GM23338 (cell line): Measurements from ENCODE around the gene RAD51B. TPM values are rescaled to one million over a fixed set of nuclear protein-coding genes. Genes with fewer than 3 reads are reported as not detected.
A peak's percentile ranks its signal among the peaks of the same experiment; 100 is the strongest.

Experiments used
- ATAC-seq: fragments of 200-7000 bp; cut with Tn5 transposase; 3 replicates; pipeline ENCODE4 v1.9.1; 2020
- DNase-seq: peaks from one replicate; pipeline ENCODE4 v3.0.0-alpha.2; 2015; ENCODE audit warnings: low spot score
- H2AFZ ChIP-seq: fragments of 200-600 bp; sonication (generic); 2 replicates; pipeline ENCODE4 v1.8.0; 2016; ENCODE audit warnings: antibody characterized with exemption, mild to moderate bottlenecking, moderate library complexity
- H3F3A ChIP-seq: fragments of 200-600 bp; sonication (generic); replicated peaks from 2 replicates; pipeline ENCODE4 v1.8.0; 2017; ENCODE audit warnings: antibody characterized with exemption, mixed run types, low read depth
- H3K27ac ChIP-seq: fragments of 200-600 bp; sonication (generic); 2 replicates; pipeline ENCODE4 v1.6.1; 2016; ENCODE audit warnings: low read depth
- H3K27me3 ChIP-seq: fragments of 200-600 bp; sonication (generic); 2 replicates; pipeline ENCODE4 v1.8.0; 2016; ENCODE audit warnings: mild to moderate bottlenecking, mixed run types, moderate library complexity; ENCODE audit not compliant: insufficient read depth
- H3K36me3 ChIP-seq: fragments of 200-600 bp; sonication (generic); 2 replicates; pipeline ENCODE4 v1.8.0; 2016; ENCODE audit warnings: mild to moderate bottlenecking; ENCODE audit not compliant: insufficient read depth
- H3K4me1 ChIP-seq: fragments of 200-600 bp; sonication (generic); 2 replicates; pipeline ENCODE4 v1.8.0; 2016; ENCODE audit warnings: mild to moderate bottlenecking, moderate library complexity; ENCODE audit not compliant: insufficient read depth
- H3K4me2 ChIP-seq: fragments of 200-600 bp; sonication (generic); 2 replicates; pipeline ENCODE4 v1.7.1; 2017; ENCODE audit warnings: mixed run types
- H3K4me3 ChIP-seq: fragments of 200-600 bp; sonication (generic); 2 replicates; pipeline ENCODE4 v1.6.1; 2016; ENCODE audit warnings: mixed run types
- H3K79me2 ChIP-seq: fragments of 200-600 bp; sonication (generic); replicated peaks from 2 replicates; pipeline ENCODE4 v1.8.0; 2017; ENCODE audit warnings: mild to moderate bottlenecking; ENCODE audit not compliant: insufficient read depth
- H3K9me2 ChIP-seq: fragments of 200-600 bp; sonication (generic); 2 replicates; pipeline ENCODE4 v1.8.0; 2017; ENCODE audit not compliant: insufficient read depth
- H4K20me1 ChIP-seq: fragments of 200-600 bp; sonication (generic); replicated peaks from 2 replicates; pipeline ENCODE4 v1.8.0; 2017; ENCODE audit warnings: mild to moderate bottlenecking; ENCODE audit not compliant: insufficient read depth
- H3K27ac Mint-ChIP-seq: 2 replicates; pipeline ENCODE4 v1.8.0; 2020; ENCODE audit warnings: inconsistent platforms, mild to moderate bottlenecking, moderate library complexity, mixed read lengths
- H3K27me3 Mint-ChIP-seq: 3 replicates; pipeline ENCODE4 v1.8.0; 2022; ENCODE audit warnings: low read depth, mild to moderate bottlenecking, moderate library complexity, mixed read lengths, inconsistent platforms; ENCODE audit not compliant: insufficient read depth, poor library complexity
- H3K36me3 Mint-ChIP-seq: 3 replicates; pipeline ENCODE4 v1.8.0; 2021; ENCODE audit warnings: low read depth, mild to moderate bottlenecking, inconsistent platforms, moderate library complexity, mixed read lengths
- H3K4me1 Mint-ChIP-seq: 3 replicates; pipeline ENCODE4 v1.8.0; 2020; ENCODE audit warnings: mild to moderate bottlenecking, inconsistent platforms, mixed read lengths
- H3K4me3 Mint-ChIP-seq: 3 replicates; pipeline ENCODE4 v1.8.0; 2021; ENCODE audit warnings: moderate library complexity, mild to moderate bottlenecking, inconsistent platforms, mixed read lengths
- H3K9me3 Mint-ChIP-seq: 3 replicates; pipeline ENCODE4 v1.8.0; 2020; ENCODE audit warnings: moderate library complexity, mild to moderate bottlenecking, inconsistent platforms, mixed read lengths
- CREB1 ChIP-seq: fragments of 250-450 bp; sonication (Bioruptor Pico); IDR thresholded peaks from 2 replicates; pipeline ENCODE4 v1.5.0; 2020; ENCODE audit warnings: low read depth, mild to moderate bottlenecking, moderate library complexity
- EZH2 ChIP-seq: fragments of 200-600 bp; sonication (generic); IDR thresholded peaks from one replicate; pipeline ENCODE4 v1.8.0; 2017; ENCODE audit warnings: antibody characterized with exemption, mild to moderate bottlenecking, low read depth; ENCODE audit not compliant: unreplicated experiment
- EZH2phosphoT487 ChIP-seq: fragments of 200-600 bp; sonication (generic); IDR thresholded peaks from one replicate; pipeline ENCODE4 v1.8.1; 2018; ENCODE audit warnings: antibody characterized with exemption; ENCODE audit not compliant: unreplicated experiment
- JUNB ChIP-seq: IDR thresholded peaks from one replicate; pipeline ENCODE4 v1.6.1; 2016; ENCODE audit warnings: antibody characterized with exemption; ENCODE audit not compliant: unreplicated experiment
- NANOG ChIP-seq: IDR thresholded peaks from 2 replicates; pipeline ENCODE4 v1.6.1; 2016; ENCODE audit warnings: antibody characterized with exemption, borderline replicate concordance
- POLR2AphosphoS5 ChIP-seq: IDR thresholded peaks from 2 replicates; pipeline ENCODE4 v1.6.1; 2016; ENCODE audit warnings: antibody characterized with exemption, low read depth
- STAT1 ChIP-seq: IDR thresholded peaks from one replicate; pipeline ENCODE4 v1.6.1; 2016; ENCODE audit warnings: antibody characterized with exemption; ENCODE audit not compliant: unreplicated experiment
- ZNF114 ChIP-seq: fragments of 250-450 bp; sonication (Bioruptor Pico); IDR thresholded peaks from 2 replicates; pipeline ENCODE4 v1.5.0; 2020; ENCODE audit warnings: mild to moderate bottlenecking, moderate library complexity
- ZNF331 ChIP-seq: fragments of 250-450 bp; sonication (Bioruptor Pico); IDR thresholded peaks from 2 replicates; pipeline ENCODE4 v1.5.0; 2020; ENCODE audit warnings: low read depth, mild to moderate bottlenecking, moderate library complexity
- polyA plus RNA-seq: library from polyadenylated mRNA; unstranded; fragments of >200 nt; fragmentation: Nextera tagmentation; extraction: Ambion mirVana; gene quantifications from 2 replicates; pipeline ENCODE4 v1.2.1, GENCODE V29; 2016
- total RNA-seq: library from RNA; depleted of rRNA; stranded (reverse); fragments of >200 nt; shearing (Covaris generic); gene quantifications from 2 replicates; pipeline ENCODE4 v1.2.3, GENCODE V29; 2014
- TF ChIP-seq, protein P1 (sequence below), 2 experiments: fragments of 200-600 bp in 1 of 2; sonication (generic) in 1 of 2; conservative IDR thresholded peaks; 2 replicates each; pipeline versions ENCODE4 v1.5.1 to v1.6.1; 2016 to 2017; ENCODE audit warnings: antibody characterized with exemption in 2 of 2, low read depth in 2 of 2, mild to moderate bottlenecking in 2 of 2, moderate library complexity in 1 of 2
- TF ChIP-seq, protein P2 (sequence below): IDR thresholded peaks from 2 replicates; pipeline ENCODE4 v1.6.1; 2016; ENCODE audit warnings: antibody characterized with exemption
- TF ChIP-seq, protein P3 (sequence below): fragments of 250-450 bp; sonication (Bioruptor Pico); IDR thresholded peaks from 2 replicates; pipeline ENCODE4 v1.5.0; 2020; ENCODE audit warnings: mild to moderate bottlenecking, moderate library complexity
- TF ChIP-seq, protein P4 (sequence below): IDR thresholded peaks from one replicate; pipeline ENCODE4 v1.6.1; 2018; ENCODE audit warnings: antibody characterized with exemption; ENCODE audit not compliant: unreplicated experiment

Gene RAD51B
- total and polyA plus RNA-seq, 2 experiments from 2014 or later: 15.7 to 29.1 TPM

DNA sequence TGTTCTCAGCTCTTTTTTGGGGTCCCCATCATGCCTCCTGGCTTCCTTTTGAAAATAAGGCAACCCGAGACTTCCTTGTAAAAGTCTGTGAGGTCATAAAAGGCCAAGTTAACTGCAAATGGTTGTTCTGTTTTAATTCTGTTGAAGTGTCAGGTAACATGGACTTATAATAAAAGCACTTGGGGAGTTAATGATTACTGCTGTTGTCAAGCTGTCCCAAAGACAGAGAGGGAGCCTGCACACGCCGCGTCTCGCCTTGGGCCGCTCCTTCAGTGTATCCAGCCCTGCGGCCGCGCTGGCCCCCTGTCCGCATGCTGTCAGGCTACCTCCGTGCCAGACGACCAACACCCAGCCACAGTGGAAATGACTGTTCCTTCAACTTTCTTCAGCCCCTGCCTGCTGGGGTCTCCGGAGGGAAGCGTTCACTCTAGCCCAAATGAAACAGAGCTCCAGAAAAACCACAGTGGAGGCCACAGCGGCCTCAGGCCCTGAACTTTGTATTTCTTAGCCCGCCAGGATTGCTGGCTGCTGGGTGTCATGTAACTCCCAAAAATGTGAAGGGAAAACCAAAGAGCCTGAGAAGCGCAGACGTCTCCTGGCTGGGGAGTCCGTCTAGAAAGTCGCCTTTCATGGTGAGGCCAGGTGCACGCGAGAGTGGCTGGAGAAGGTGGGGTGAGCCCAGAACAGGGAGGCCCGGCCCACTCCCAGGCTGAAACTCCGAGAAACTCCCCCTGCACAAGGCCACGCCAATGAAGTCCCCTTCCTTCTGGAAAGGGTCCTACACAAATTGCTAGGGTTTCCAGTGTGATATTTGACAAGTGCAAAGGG, 784.2 kb downstream of the RAD51B start:
- DNase-seq: no peak
- no peak overlapping the region for H3K27ac Mint-ChIP-seq
- Histone ChIP-seq H3K9me2 (peaks cover 8% of the 10 kb centered on the region), H3K4me1 (peaks cover 10% of the 10 kb centered on the region; the same call in 1 of the 2 replicates), H4K20me1 (no peaks in the 10 kb centered on the region), H3K4me2 (no peak overlapping the region), H3K27me3 (no peaks in the 10 kb centered on the region), H3K27ac (no peak overlapping the region), H3F3A (no peaks in the 10 kb centered on the region), H3K36me3 (no peaks in the 10 kb centered on the region), H2AFZ (peak overlapping the region; percentile 47; the same call in 1 of the 2 replicates), H3K4me3 (no peak overlapping the region), H3K79me2 (no peaks in the 10 kb centered on the region)
- ATAC-seq: no peak
- H3K9me3 Mint-ChIP-seq: peaks cover 15% of the 10 kb centered on the region
- H3K27me3 Mint-ChIP-seq: no peaks in the 10 kb centered on the region
- H3K36me3 Mint-ChIP-seq: peaks cover 7% of the 10 kb centered on the region
- TF ChIP-seq CREB1 (CRISPR knock-in tag) (no peak), ZNF331 (CRISPR knock-in tag) (no peak), STAT1 (no peak), POLR2AphosphoS5 (no peak), NANOG (no peak), EZH2 (no peak), JUNB (no peak), EZH2phosphoT487 (no peak), ZNF114 (CRISPR knock-in tag) (no peak)
- TF ChIP-seq, protein P1, sequence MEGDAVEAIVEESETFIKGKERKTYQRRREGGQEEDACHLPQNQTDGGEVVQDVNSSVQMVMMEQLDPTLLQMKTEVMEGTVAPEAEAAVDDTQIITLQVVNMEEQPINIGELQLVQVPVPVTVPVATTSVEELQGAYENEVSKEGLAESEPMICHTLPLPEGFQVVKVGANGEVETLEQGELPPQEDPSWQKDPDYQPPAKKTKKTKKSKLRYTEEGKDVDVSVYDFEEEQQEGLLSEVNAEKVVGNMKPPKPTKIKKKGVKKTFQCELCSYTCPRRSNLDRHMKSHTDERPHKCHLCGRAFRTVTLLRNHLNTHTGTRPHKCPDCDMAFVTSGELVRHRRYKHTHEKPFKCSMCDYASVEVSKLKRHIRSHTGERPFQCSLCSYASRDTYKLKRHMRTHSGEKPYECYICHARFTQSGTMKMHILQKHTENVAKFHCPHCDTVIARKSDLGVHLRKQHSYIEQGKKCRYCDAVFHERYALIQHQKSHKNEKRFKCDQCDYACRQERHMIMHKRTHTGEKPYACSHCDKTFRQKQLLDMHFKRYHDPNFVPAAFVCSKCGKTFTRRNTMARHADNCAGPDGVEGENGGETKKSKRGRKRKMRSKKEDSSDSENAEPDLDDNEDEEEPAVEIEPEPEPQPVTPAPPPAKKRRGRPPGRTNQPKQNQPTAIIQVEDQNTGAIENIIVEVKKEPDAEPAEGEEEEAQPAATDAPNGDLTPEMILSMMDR (conservative IDR thresholded peaks at IDR 0.05; ENCODE audit: low read depth in 2 of 2): no peak
- TF ChIP-seq, protein P2, sequence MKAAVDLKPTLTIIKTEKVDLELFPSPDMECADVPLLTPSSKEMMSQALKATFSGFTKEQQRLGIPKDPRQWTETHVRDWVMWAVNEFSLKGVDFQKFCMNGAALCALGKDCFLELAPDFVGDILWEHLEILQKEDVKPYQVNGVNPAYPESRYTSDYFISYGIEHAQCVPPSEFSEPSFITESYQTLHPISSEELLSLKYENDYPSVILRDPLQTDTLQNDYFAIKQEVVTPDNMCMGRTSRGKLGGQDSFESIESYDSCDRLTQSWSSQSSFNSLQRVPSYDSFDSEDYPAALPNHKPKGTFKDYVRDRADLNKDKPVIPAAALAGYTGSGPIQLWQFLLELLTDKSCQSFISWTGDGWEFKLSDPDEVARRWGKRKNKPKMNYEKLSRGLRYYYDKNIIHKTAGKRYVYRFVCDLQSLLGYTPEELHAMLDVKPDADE: no peak
- TF ChIP-seq, protein P3, sequence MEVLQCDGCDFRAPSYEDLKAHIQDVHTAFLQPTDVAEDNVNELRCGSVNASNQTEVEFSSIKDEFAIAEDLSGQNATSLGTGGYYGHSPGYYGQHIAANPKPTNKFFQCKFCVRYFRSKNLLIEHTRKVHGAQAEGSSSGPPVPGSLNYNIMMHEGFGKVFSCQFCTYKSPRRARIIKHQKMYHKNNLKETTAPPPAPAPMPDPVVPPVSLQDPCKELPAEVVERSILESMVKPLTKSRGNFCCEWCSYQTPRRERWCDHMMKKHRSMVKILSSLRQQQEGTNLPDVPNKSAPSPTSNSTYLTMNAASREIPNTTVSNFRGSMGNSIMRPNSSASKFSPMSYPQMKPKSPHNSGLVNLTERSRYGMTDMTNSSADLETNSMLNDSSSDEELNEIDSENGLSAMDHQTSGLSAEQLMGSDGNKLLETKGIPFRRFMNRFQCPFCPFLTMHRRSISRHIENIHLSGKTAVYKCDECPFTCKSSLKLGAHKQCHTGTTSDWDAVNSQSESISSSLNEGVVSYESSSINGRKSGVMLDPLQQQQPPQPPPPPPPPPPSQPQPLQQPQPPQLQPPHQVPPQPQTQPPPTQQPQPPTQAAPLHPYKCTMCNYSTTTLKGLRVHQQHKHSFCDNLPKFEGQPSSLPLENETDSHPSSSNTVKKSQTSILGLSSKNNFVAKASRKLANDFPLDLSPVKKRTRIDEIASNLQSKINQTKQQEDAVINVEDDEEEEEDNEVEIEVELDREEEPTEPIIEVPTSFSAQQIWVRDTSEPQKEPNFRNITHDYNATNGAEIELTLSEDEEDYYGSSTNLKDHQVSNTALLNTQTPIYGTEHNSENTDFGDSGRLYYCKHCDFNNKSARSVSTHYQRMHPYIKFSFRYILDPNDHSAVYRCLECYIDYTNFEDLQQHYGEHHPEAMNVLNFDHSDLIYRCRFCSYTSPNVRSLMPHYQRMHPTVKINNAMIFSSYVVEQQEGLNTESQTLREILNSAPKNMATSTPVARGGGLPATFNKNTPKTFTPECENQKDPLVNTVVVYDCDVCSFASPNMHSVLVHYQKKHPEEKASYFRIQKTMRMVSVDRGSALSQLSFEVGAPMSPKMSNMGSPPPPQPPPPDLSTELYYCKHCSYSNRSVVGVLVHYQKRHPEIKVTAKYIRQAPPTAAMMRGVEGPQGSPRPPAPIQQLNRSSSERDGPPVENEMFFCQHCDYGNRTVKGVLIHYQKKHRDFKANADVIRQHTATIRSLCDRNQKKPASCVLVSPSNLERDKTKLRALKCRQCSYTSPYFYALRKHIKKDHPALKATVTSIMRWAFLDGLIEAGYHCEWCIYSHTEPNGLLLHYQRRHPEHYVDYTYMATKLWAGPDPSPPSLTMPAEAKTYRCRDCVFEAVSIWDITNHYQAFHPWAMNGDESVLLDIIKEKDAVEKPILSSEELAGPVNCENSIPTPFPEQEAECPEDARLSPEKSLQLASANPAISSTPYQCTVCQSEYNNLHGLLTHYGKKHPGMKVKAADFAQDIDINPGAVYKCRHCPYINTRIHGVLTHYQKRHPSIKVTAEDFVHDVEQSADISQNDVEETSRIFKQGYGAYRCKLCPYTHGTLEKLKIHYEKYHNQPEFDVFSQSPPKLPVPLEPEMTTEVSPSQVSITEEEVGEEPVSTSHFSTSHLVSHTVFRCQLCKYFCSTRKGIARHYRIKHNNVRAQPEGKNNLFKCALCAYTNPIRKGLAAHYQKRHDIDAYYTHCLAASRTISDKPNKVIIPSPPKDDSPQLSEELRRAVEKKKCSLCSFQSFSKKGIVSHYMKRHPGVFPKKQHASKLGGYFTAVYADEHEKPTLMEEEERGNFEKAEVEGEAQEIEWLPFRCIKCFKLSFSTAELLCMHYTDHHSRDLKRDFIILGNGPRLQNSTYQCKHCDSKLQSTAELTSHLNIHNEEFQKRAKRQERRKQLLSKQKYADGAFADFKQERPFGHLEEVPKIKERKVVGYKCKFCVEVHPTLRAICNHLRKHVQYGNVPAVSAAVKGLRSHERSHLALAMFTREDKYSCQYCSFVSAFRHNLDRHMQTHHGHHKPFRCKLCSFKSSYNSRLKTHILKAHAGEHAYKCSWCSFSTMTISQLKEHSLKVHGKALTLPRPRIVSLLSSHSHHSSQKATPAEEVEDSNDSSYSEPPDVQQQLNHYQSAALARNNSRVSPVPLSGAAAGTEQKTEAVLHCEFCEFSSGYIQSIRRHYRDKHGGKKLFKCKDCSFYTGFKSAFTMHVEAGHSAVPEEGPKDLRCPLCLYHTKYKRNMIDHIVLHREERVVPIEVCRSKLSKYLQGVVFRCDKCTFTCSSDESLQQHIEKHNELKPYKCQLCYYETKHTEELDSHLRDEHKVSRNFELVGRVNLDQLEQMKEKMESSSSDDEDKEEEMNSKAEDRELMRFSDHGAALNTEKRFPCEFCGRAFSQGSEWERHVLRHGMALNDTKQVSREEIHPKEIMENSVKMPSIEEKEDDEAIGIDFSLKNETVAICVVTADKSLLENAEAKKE: no peak
- TF ChIP-seq, protein P4, sequence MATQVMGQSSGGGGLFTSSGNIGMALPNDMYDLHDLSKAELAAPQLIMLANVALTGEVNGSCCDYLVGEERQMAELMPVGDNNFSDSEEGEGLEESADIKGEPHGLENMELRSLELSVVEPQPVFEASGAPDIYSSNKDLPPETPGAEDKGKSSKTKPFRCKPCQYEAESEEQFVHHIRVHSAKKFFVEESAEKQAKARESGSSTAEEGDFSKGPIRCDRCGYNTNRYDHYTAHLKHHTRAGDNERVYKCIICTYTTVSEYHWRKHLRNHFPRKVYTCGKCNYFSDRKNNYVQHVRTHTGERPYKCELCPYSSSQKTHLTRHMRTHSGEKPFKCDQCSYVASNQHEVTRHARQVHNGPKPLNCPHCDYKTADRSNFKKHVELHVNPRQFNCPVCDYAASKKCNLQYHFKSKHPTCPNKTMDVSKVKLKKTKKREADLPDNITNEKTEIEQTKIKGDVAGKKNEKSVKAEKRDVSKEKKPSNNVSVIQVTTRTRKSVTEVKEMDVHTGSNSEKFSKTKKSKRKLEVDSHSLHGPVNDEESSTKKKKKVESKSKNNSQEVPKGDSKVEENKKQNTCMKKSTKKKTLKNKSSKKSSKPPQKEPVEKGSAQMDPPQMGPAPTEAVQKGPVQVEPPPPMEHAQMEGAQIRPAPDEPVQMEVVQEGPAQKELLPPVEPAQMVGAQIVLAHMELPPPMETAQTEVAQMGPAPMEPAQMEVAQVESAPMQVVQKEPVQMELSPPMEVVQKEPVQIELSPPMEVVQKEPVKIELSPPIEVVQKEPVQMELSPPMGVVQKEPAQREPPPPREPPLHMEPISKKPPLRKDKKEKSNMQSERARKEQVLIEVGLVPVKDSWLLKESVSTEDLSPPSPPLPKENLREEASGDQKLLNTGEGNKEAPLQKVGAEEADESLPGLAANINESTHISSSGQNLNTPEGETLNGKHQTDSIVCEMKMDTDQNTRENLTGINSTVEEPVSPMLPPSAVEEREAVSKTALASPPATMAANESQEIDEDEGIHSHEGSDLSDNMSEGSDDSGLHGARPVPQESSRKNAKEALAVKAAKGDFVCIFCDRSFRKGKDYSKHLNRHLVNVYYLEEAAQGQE: no peak
- peaks cover 18% of the 10 kb centered on the region for H3K4me1 Mint-ChIP-seq
- H3K4me3 Mint-ChIP-seq: no peak overlapping the region
